HG03045 (cell line): ENCODE data around the gene BLID.

ENCODE experiments used
- ATAC-seq: cut with Tn5 transposase; IDR thresholded peaks from one replicate; pipeline ENCODE4 v1.9.1; 2021; ENCODE audit warnings: mild to moderate bottlenecking, moderate library complexity; ENCODE audit not compliant: unreplicated experiment

BLID gene

DNA sequence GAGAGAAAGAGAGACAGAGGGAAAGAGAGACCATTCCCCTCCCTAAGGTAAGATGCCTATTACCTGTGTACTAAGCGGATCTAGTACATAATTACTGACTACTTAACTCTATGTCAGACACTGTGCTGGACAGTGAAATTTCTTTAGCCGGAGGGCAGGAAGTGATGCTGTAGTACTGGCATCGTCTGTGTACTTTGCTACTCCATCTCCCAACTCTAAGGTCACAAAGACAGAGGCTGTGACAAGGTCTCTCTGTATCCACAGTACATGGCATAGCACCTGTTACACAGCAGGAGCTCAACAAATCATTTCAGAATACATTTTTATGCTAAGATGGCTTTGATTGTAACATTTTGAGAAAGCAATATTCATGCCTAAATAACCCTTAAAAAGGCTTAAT is 9.0 kb downstream of the BLID start:
- ATAC-seq, result no peak

DNA sequence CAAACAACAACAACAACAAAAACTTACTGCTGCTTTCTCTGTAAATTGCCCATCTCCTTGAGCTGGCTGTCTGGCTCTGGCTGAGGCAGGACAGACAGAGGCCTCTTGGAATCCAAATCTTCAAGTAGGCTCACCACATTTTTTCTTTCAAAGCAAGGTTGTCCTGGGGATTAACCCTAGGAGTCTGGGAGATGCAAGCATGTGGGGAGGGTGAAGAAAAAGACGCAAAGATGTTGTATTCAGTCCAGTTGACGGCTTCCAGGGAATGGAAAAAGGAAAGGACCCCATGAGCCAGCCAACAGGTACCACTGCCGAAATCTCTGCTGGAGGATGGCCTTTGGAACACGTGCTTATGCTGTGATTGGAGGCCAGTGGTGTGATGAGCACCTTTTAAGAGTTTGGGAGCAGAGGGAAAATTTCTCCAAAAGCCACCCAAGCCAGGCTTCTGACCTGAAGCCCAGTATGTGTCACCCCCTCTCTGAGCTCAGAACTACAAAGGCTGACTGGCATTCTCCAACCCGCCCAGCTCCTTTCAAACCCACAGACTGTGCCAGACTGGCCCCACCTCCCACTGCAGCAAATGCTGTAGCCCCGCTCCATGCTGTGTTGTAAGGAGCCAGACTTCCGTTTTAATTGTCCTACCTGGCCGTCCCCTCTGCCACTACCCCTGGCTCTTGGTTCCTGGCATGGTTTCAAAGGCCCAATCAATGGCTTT is 10.8 kb downstream of the BLID start:
- ATAC-seq, result no peak

DNA sequence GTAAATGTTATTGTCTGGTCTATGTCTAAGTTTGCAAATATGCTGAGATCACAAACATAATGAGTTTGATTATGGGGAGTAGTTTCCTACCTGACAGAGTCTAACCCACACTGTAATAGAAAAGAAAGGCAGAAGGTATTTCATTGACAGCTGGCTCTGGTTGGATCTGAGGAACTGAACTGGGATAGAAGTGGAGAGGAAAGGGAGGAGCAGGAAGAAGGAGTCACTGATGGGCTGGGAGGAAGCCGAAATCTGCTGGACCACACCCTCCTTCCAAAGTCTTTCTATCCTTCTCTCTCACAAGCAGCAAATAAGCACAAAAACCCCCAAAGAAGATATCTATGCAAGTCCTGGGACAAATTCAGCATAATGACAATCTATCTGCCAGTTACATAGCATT is 11.7 kb downstream of the BLID start:
- no peak for ATAC-seq

DNA sequence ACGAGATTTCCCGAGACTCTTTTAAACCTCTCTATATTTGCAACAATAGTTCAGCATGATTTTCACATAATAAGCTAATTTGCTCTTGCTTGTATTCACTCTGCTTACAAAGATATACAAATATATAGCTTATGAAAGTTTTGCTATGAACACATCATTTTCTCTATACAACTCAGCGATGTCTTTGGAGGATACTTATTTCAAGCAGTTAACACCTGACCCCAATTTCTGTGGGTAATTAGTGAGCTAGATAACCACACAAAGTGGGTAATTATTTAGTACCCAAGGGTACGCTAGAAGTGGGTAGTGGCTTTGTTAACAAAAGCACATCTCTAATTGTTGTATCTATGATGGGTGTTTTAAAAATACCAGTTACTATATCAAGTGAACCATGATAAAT is 12.3 kb downstream of the BLID start:
- ATAC-seq, result no peak

DNA sequence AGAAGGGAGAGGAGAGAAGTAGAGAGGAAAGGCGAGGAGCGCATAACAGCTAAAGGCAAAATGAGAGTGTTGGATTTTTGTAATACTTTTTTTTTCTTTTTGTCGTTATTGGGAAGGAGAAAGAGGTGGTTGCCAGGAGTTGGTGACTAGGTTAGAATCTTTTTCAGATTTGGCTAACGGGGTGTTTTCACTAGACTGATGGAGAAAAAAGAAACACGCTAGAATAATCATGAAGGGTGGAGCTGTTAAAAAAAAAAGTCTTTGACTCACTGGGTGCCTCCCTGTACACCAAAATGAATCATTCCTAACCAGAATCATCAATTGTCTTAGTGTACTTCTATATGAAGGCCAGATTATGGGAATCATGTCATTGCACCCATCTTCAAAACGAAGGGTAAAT is 12.7 kb downstream of the BLID start:
- ATAC-seq, result no peak

DNA sequence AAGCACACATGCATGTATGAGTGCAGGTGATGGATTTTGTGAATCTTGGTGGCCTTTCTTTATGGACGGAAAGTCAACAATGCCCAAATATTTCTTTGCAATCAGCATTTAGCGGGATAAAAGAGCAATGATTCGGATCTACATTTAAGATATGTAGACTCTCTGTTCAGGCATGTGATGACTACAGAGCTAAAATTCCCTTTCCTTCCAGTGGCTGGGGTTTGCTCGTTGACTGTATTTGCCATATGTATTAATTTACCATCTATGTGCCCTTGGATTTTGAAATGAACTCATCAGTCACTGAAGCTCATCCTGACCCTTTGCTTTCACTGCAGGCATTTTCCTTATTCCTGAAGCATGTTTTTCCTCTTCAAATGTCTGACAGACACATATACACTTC is 13.6 kb downstream of the BLID start:
- no peak for ATAC-seq

DNA sequence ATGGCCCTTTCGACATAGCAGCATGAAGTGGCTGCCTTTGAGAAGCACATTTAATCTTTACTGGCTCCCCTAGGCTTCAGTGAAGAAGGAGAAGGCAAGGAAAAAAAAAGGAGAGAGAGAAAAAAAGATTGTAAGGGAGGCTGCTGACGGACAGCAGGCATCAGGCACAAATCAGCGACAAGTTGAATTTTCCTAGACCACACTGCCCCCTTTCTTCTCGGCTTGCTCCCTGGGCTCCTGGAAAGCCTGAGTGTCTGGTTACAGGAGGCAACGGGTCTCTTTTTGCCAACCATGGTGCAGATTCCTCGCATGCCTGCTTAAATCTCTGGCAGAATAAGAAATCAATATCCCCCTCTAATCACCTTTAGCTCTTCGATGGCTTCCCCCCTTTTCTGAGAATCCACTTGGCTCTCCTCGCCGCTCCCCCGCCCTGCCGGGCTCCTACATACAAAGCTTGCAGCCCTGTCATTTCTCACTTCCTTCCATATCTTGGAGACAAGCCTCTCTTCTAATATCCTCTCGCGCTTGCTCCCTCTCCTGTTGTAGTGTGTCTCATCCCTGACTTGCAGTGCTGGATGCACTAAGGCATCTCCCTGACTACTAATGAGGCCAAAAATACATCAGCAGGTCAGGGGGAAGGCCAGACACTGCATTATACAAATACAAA is 14.3 kb downstream of the BLID start:
- no peak for ATAC-seq

DNA sequence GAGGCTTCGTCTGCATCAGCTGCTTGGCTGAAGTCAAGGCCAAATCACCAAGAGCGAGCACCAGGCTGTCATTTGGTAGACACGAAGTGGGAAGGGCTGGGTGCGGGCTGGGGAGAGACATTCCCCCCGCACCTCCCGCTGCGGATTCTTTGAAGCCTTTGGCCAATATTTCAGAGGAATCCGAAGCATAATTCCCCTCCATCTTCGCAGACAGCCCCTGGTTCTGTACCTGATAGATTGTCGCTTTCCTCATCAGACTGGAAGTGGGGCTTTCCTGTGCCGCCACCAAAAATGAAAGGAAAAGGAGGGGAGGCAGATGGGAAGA is 15.3 kb downstream of the BLID start:
- ATAC-seq, result no peak

DNA sequence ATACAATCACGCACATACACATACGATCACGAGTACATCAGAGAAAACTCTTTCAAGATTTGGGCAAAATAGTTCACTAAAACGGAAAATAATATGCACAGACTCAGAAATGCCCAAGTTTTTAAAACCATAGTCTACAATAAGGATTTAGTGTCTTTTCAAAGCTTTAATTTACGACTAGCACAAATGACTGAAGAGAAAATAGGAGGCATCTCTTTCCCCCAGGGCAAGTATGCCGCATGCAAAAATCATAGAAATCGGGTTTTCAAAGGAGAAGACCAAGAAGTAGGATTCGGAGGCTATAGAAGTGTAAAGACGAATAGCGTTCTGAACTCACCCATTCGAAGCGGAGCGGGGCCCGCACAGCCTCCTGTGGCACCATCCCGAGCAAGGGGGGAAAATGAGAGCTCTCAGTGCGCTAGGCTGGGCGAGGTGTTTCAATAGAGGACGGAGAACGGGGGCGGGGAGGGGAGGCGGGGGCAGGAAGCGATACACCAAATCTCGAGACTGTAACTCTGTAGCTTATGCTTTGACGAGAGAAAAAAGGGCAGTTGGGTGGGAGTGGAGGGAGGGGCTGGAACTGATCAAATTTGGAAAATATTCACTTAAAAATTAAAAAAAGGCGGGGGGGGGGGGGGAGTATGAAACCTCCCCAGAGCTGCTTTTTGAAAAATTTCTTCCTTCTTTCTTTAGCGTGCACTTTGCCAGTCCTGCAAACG is 15.8 kb downstream of the BLID start:
- ATAC-seq, result no peak

DNA sequence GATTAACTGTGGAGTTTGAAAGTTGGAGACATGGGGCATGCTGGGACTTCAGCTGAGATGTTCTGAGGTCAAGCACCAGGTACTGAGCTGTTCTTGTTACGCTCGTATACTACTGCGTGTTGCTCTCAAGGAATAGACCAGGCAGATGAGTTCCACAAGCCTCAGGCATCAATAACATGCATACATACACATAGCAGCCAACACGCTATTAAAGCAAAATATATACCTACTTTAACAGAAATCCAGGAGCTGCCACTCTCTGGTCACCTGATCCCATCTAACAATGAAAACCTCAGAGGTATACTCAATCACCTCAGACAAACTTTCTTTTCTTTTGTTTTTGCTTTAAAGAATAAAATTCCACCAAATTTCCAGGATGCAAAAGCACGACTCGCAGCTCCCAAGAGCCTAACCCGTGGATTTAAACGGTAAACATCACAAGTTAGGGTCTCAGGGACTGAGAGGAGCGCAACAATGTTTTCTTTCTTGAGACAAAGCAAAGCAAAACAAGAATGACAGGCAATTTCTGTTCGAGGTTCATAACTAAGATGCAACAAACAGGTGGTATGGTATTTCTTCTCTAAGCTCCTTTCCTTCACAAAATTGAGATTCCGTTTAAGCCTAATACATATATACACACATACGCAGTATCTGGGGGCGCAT is 16.5 kb downstream of the BLID start:
- no peak for ATAC-seq

DNA sequence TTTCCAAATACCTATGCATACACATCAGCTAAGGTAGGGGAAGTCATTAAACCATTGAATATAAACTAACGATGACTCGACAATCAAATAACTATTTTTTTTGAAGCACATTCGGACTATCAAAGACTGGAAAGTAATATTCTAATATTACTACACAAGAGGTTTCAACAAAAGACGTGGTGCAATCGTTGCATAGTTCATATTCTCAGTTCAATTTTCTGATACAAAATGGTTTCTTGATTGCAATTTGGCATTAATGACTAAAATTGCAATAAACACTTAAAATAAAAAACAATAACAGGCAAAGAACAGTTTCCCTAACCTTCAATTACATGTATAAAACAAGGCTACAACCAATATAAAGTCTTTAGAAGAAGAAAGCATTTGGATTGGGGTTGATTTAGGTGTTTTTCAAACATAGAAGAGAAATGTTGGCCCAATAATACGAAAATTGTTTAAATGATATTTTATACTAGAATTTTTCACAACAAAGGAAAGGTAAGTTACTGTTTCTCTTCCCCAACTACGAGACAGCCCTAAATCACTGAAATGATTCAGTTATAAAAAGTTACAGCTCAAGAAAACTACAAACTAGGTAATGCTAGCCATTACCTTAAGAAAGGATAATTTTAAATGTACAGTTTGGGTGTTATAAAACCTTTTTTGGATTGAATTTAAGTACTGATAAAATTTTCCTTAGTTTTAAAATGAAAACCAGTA is 17.6 kb downstream of the BLID start:
- no peak for ATAC-seq

DNA sequence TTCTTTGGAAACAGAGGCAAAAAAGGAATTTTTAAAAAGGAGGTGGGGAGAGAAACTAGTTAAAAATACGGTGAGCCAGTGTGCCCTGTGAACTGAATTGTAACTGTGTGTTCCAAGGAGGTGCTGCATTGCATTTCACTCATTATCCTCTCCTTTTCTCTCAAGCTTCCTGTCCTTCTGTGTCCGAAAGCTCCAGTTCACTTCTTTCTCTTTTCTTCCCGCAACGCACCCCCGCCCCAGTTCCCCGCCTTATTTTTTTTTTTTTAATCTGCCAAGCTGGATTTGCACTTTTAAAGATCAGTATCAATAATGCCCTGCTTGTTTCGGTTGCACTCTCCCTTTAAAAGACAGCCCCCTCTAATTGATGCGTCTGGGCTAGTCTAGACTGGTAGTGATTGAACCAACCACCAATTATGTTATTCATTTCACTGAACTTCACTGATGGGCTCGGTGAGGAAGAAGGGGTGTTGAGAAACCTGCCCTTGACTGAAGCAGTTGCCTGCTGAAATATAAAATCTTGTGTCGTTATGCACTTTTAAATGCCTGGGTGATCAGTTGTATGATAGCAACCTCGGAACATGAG is 18.5 kb downstream of the BLID start:
- ATAC-seq, result no peak

DNA sequence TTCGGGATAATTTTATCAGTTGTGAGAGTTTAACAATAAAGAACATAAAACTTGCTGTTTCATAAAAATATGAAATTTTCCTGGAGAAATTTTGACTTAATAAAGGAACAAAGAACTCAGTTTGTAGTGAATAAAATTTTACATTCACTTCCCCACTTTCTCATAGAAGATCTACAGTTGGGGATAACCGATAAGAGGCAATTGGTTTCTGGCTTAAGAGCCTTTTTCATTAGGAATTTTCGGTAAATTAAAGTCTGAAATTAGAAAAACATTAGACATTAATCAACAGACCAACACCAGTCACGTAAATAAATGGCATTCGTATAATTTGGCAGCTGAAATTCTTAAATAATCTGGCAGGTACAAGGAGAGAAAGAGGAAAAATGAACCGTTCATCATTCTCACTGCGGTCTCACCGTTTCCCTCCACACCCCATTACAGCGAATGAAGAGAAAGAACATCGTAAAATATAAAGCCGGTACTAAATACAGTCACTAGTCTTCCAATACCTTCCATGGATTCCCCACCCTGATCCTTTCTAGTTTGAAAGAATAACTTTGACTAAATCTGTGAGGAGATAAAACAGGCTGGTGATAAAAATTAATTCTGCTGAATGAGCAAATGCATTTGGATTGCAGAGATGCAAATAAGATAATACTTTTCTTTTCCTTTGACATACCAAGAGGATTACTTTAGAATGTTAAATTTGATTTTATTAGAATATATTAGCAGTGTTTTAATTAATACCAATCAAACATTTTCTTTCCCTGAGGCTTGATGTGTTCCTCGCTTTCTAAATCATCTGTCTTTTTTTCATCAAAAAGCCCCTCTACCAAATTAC is 19.5 kb downstream of the BLID start:
- ATAC-seq, result no peak

DNA sequence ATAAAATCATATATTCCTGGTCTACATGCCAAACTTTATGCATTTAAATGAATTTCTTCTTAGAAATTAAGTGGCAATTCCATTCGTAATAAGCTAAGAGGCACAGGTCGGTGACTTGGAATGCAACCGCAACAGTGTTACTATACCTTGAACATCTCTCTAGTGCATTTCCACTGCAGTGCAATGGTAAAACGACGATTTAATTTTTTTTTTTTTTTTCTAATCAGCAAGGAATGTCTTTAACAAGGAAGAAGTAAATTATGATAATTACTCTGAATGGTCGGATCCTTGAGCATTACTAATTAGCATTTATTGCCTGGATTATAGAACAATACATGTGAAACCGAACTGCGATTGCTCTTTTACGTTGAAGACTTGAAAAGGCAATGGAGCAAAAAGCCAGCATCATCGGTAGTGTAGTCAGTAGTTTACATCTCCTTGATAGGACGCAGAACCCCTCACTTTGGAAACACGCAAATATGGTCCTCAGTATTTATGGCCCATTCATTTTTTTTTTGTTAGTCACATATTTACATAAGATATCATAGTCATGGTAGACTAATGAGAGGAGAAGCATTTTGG is 20.2 kb downstream of the BLID start:
- ATAC-seq, result no peak

DNA sequence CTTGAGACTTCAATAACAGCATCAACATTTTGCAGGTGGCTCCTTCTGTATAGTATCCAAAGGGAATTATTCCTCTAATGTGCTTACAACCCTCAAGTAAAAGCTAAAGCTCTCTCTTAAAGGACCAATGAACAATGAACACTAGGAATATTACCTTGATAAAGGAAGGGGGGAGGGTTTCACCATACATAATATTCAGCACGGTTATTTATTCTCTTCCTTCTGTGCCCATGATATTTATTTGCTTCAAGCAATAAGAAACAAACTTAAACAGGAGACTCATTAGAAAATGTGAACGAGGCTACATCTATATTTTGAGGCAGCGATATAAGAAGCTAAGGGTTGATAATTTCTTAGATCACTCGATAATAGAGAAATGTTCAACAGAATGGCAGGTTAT is 21.2 kb downstream of the BLID start:
- ATAC-seq, result no peak

DNA sequence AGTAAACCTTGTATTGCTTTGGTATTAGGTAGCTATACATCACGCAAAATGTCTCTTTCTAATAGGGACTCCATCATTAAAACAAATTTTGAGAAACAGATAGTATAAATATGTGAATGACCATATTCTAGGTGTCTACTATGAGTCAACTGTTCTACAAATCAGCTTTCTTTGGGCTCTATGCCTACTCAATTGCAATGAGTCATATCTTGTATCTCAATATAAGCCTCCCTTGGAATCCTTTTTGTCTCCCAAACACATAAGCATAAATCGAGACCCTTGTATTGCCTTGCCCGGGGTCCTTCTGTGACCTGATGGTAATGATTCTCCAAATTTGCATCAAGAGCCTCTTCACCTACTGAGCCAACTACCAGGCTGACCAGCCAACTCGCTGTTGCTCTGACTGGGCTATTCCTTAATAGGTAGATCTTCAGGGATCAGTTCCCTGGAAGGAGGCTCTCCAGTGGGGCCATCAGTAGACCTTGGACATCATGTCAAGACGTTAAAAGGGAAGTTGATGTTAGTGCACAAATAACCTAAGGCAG is 22.2 kb downstream of the BLID start:
- no peak for ATAC-seq

DNA sequence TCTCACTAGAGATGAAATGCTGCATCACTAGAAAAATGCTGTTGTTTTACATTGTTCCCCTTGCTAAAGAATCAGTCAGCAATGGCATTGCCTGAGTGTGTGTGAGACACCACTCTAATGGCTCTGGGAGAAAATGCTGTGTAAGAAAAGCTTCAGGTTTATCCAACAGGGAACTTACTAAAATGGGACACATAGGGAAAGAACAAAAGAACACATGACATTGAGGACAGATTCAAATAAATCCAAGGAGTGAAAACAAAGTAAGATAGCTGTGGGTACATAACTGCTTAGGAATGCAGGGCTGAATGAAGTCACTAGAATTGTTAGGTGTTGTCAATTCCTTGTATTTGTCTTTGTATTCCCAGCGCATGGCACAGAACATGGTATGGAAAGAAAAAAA is 24.2 kb downstream of the BLID start:
- no peak for ATAC-seq

DNA sequence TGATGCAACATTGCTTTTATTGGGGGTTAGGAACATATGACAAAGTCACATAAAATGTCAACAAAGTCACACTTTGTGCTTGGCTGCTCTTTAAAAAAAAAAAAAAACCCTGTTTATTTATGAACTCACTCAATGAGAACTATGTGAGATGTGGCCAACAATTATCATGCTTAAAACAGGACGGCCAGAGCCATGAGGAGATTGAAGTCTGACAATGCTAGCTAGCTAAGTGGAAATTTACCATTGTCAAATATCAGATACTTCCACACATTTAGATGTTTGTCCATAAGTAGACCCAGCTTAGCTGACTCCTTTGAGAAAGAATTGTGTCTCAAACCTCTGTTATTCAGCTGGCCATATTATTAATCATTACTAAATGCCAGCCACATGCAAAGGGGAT is 26.9 kb downstream of the BLID start:
- no peak for ATAC-seq

DNA sequence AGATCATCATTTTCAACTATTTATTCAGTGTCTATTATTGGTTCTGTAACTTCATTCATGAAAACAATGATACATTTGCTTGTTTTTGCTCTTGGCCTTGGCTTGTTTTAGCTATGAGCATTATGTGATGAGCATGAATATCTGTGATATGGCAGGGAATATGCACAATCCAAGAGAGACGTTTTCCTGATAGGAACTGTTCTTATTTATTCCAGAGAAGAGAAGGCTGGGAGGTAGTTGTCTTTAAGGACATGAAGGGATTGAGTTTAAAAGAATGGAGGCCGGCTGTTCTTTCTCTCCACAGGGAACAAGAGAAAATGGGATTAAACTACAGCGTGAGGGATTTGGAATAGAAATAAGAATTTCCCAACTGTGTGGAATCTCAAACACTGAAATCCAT is 30.3 kb downstream of the BLID start:
- ATAC-seq, result no peak
